Fibroblast of lung (primary cell): Measurements from ENCODE around the gene PGAP2. TPM values are rescaled to one million over a fixed set of nuclear protein-coding genes. Genes with fewer than 3 reads are reported as not detected.

Source experiments
- DNase-seq, 2 donors: peaks; one replicate each; pipeline versions ENCODE4 v3.0.0 to v3.0.0-alpha.2; 2010; ENCODE audit warnings: low read depth in 2 of 2
- H2AFZ ChIP-seq: 2 replicates; pipeline ENCODE4 v1.5.1; 2012; ENCODE audit warnings: low read length, control low read depth, inconsistent platforms
- H3K27ac ChIP-seq: 2 replicates; pipeline ENCODE4 v1.5.1; 2011; ENCODE audit warnings: low read length, control low read depth; ENCODE audit not compliant: insufficient read depth
- H3K27me3 ChIP-seq: 2 replicates; pipeline ENCODE4 v1.5.1; 2011; ENCODE audit warnings: mild to moderate bottlenecking, low read length; ENCODE audit not compliant: control insufficient read depth, insufficient read depth
- H3K36me3 ChIP-seq: 2 replicates; pipeline ENCODE4 v1.5.1; 2011; ENCODE audit warnings: low read length; ENCODE audit not compliant: control insufficient read depth, insufficient read depth
- H3K4me1 ChIP-seq: 2 replicates; pipeline ENCODE4 v1.5.1; 2011; ENCODE audit warnings: low read length; ENCODE audit not compliant: control insufficient read depth, insufficient read depth; ENCODE audit errors: extremely low read depth
- H3K4me2 ChIP-seq: 2 replicates; pipeline ENCODE4 v1.5.1; 2011; ENCODE audit warnings: low read length, control low read depth; ENCODE audit not compliant: insufficient read depth; ENCODE audit errors: extremely low read depth
- H3K4me3 ChIP-seq, 4 experiments: fragments of 200-600 bp in 1 of 4; sonication (generic) in 1 of 4; replicated peaks in 1 of 4; 2 replicates each; pipeline ENCODE4 v1.5.1; 2011 to 2016; ENCODE audit warnings: low read length in 4 of 4, low read depth in 3 of 4, mild to moderate bottlenecking in 3 of 4, control low read depth in 2 of 4, inconsistent platforms in 1 of 4, mixed read lengths in 1 of 4; ENCODE audit not compliant: insufficient read depth in 1 of 4; ENCODE audit errors: control extremely low read depth in 1 of 4
- H3K79me2 ChIP-seq: 2 replicates; pipeline ENCODE4 v1.5.1; 2012; ENCODE audit warnings: mild to moderate bottlenecking, low read length, inconsistent platforms; ENCODE audit not compliant: control insufficient read depth, insufficient read depth
- H3K9ac ChIP-seq: 2 replicates; pipeline ENCODE4 v1.5.1; 2011; ENCODE audit warnings: mild to moderate bottlenecking, low read length, control low read depth; ENCODE audit not compliant: insufficient read depth
- H3K9me3 ChIP-seq: 2 replicates; pipeline ENCODE4 v1.5.1; 2012; ENCODE audit warnings: low read depth, low read length; ENCODE audit not compliant: control insufficient read depth, insufficient read depth
- H4K20me1 ChIP-seq: 2 replicates; pipeline ENCODE4 v1.5.1; 2011; ENCODE audit warnings: low read length; ENCODE audit not compliant: control insufficient read depth, insufficient read depth; ENCODE audit errors: extremely low read depth
- CTCF ChIP-seq, 2 donors: IDR thresholded peaks in 1 of 2; conservative IDR thresholded peaks in 1 of 2; 1 replicate in 1 of 2; 2 replicates in 1 of 2; pipeline ENCODE4 v1.5.1; 2011 to 2012; ENCODE audit warnings: low read length in 2 of 2, control low read depth in 1 of 2, inconsistent platforms in 1 of 2, low read depth in 1 of 2, mild to moderate bottlenecking in 1 of 2
- EZH2 ChIP-seq: IDR thresholded peaks from 2 replicates; pipeline ENCODE4 v1.5.1; 2012; ENCODE audit warnings: low read length, control low read depth, mild to moderate bottlenecking; ENCODE audit errors: missing control alignments
- polyA plus RNA-seq, 2 donors: library from polyadenylated mRNA; depleted of rRNA in 1 of 2; stranded (reverse) in 1 of 2; unstranded in 1 of 2; fragments of >200 nt; gene quantifications; 2 replicates each; pipeline ENCODE4 v1.2.1, GENCODE V29; 2011 to 2012; ENCODE audit warnings: missing spikeins in 1 of 2
- total RNA-seq: library from RNA; depleted of rRNA; stranded (reverse); fragments of >200 nt; gene quantifications from 2 replicates; pipeline ENCODE4 v1.2.1, GENCODE V29; 2014

The PGAP2 gene
- total and polyA plus RNA-seq, 2 donors (not counting 1 experiment from before 2014, with no cell fraction given) = 12.4 to 12.8 TPM

- no peak overlapping the region for H3K27ac ChIP-seq
- H3K4me3 ChIP-seq = no peak overlapping the region
- no peaks in the 10 kb centered on the region for H4K20me1 ChIP-seq
- H3K79me2 ChIP-seq = peaks cover 57% of the 10 kb centered on the region
- no peak overlapping the region for H3K9ac ChIP-seq
- H3K36me3 ChIP-seq = peaks cover 5% of the 10 kb centered on the region
- no peaks in the 10 kb centered on the region for H3K27me3 ChIP-seq
- no peak overlapping the region for H2AFZ ChIP-seq
- peaks cover 2% of the 10 kb centered on the region for H3K4me1 ChIP-seq
- DNase-seq = no peak
- TF ChIP-seq CTCF (conservative IDR thresholded peaks at IDR 0.05 in 1 of 2, IDR thresholded peaks at IDR 0.05 in 1 of 2; ENCODE audit: low read depth in 1 of 2, low read length in 2 of 2) (no peak), EZH2 (no peak)
- H3K9me3 ChIP-seq = no peaks in the 10 kb centered on the region
- H3K4me2 ChIP-seq = no peak overlapping the region
Measured at GRCh38 chr11:3830730-3831129, 22.4 kb downstream of the PGAP2 start.

- Histone ChIP-seq H3K4me1 (peaks cover 2% of the 10 kb centered on the region), H3K79me2 (peaks cover 58% of the 10 kb centered on the region), H3K27me3 (no peaks in the 10 kb centered on the region), H3K9me3 (no peaks in the 10 kb centered on the region), H3K36me3 (peaks cover 5% of the 10 kb centered on the region), H3K9ac (no peak overlapping the region), H4K20me1 (no peaks in the 10 kb centered on the region), H2AFZ (no peak overlapping the region), H3K4me2 (no peak overlapping the region), H3K27ac (no peak overlapping the region), H3K4me3 (no peak overlapping the region)
- DNase-seq = no peak
- TF ChIP-seq EZH2 (no peak), CTCF (conservative IDR thresholded peaks at IDR 0.05 in 1 of 2, IDR thresholded peaks at IDR 0.05 in 1 of 2; ENCODE audit: low read depth in 1 of 2, low read length in 2 of 2) (no peak)
Measured at GRCh38 chr11:3831378-3832239, 23.2 kb downstream of the PGAP2 start.

- H3K9ac ChIP-seq = no peak overlapping the region
- H3K9me3 ChIP-seq = no peaks in the 10 kb centered on the region
- H3K79me2 ChIP-seq = peaks cover 69% of the 10 kb centered on the region
- no peaks in the 10 kb centered on the region for H4K20me1 ChIP-seq
- peaks cover 3% of the 10 kb centered on the region for H3K4me1 ChIP-seq
- no peaks in the 10 kb centered on the region for H3K27me3 ChIP-seq
- H3K4me2 ChIP-seq = no peak overlapping the region
- DNase-seq = no peak
- H3K4me3 ChIP-seq = no peak overlapping the region
- H2AFZ ChIP-seq = no peak overlapping the region
- no peak overlapping the region for H3K27ac ChIP-seq
- TF ChIP-seq EZH2 (no peak), CTCF (conservative IDR thresholded peaks at IDR 0.05 in 1 of 2, IDR thresholded peaks at IDR 0.05 in 1 of 2; ENCODE audit: low read depth in 1 of 2, low read length in 2 of 2) (no peak)
- peaks cover under 1% of the 10 kb centered on the region for H3K36me3 ChIP-seq
Measured at GRCh38 chr11:3832816-3833215, 24.5 kb downstream of the PGAP2 start.
